ENCODE measurements around the gene MBOAT1. TPM values are rescaled to one million over a fixed set of nuclear protein-coding genes. Genes with fewer than 3 reads are reported as not detected.

Gene MBOAT1
- total RNA-seq, 1 donor from 2014 or later: 16.3 TPM

- Histone ChIP-seq H3K36me3 (ENCODE audit: control insufficient read depth, insufficient read depth, low read length) (no peaks in the 10 kb centered on the region), H3K4me3 (ENCODE audit: low read depth, low read length) (no peak overlapping the region), H3K27me3 (ENCODE audit: control insufficient read depth, insufficient read depth, low read length) (no peaks in the 10 kb centered on the region)
- no peak for FAIRE-seq
- no peak for DNase-seq (ENCODE audit: low read depth)
- TF ChIP-seq CTCF (IDR thresholded peaks at IDR 0.05; ENCODE audit: insufficient read depth, low read length, severe bottlenecking): no peak
These were observed 33.9 kb downstream of the MBOAT1 start for GRCh38 chr6:20178327-20178726.

DNA sequence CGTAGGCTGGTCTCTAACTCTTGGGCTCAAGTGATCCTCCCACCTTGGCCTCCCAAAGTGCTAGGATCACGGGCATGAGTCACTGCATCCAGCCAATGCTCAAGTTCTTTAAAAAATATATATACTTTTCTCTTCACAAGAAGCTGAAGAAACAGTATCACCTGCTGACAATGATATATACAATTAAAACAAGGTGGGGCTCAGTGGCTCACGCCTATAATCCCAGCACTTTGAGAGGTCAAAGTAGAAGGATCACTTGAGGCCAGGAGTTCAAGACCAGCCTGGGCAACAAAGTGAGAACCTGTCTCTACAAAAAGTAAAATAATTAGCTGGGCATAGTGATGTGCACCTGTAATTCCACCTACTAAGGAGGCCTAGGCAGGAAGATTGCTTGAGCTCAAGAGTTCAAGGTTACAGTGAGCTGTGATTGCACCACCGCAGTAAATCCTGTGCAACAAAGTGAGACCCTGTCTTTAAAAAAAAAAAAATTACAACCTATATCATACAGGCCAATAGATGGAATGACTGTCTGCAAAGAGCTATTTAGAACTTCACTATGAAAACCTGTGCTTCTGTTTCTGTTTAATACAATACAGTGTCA, 36.4 kb downstream of the MBOAT1 start:
- FAIRE-seq: no peak
- H3K4me3 ChIP-seq (ENCODE audit: low read depth, low read length): no peak overlapping the region
- no peak for TF ChIP-seq CTCF (IDR thresholded peaks at IDR 0.05; ENCODE audit: insufficient read depth, low read length, severe bottlenecking)
- no peaks in the 10 kb centered on the region for H3K27me3 ChIP-seq (ENCODE audit: control insufficient read depth, insufficient read depth, low read length)
- no peak for DNase-seq (ENCODE audit: low read depth)
- no peaks in the 10 kb centered on the region for H3K36me3 ChIP-seq (ENCODE audit: control insufficient read depth, insufficient read depth, low read length)

DNA sequence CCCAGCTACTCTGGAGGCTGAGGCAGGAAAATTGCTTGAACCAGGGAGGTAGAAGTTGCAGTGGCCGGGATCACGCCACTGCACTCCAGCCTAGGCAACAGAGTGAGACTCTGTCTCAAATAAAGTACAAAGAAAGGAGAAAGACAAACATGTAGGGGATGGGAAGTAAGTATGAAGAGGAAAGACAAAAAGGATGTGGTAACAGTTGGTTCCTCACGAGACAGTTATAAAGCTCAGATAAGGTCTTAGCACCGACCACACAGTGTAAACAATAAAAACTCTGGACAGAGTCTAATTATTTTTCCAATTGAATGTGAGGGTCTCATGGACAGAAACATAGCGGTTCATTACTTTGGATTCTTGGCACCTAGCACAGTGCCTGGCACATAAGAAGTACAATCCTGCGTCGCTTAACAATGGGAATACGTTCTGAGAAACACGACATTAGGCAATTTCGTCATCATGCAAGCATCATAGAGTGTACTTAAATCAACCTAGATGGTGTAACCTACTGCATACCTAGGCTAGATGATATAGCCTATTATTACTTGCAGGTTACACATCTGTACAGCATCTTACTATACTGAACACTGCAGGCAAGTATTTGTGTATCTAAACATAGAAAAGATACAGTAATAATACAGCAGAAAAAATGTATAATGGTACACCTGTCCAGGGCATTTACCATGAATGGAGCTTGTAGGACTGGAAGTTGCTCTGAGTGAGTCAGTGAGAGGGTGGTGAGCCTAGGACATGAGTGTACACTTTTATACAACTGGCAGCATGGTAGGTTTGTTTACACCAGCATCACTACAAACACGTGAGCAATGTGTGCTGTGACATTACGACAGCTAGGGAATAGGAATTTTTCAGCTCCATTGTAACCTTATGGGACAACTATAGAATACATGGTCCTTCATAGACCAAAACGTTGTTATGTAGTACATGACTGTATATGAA, 38.2 kb downstream of the MBOAT1 start:
- DNase-seq (ENCODE audit: low read depth): peak; percentile 47
- no peak for TF ChIP-seq CTCF (IDR thresholded peaks at IDR 0.05; ENCODE audit: insufficient read depth, low read length, severe bottlenecking)
- H3K4me3 ChIP-seq (ENCODE audit: low read depth, low read length): no peak overlapping the region
- no peak for FAIRE-seq
- no peaks in the 10 kb centered on the region for H3K36me3 ChIP-seq (ENCODE audit: control insufficient read depth, insufficient read depth, low read length)
- H3K27me3 ChIP-seq (ENCODE audit: control insufficient read depth, insufficient read depth, low read length): no peaks in the 10 kb centered on the region

DNA sequence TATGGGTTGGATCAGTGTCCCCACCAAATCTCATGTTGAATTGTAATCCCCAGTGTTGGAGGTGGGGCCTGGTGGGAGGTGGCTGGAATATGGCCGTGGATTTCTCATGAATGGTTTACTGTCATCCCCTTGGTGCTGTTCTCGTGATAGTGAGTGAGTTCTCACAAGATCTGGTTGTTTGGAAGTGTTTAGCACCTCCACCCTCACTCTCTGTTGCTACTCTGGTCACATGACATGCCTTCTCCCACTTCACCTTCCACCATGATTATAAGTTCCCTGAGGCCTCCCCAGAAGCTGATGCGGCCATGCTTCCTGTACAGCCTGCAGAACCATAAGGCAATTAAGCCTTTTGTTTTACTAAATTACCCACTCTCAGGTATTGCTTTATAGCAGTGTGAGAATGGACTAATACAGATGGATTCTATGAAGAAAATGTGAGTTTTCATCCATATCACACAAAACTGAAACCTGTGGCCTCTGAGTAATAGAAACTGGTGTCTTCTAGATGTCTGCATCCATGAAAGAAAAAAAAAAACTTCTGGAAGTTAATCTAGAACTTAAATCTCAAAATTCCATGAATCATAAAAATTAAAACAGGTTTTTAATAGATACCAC, 39.3 kb downstream of the MBOAT1 start:
- no peak for TF ChIP-seq CTCF (IDR thresholded peaks at IDR 0.05; ENCODE audit: insufficient read depth, low read length, severe bottlenecking)
- FAIRE-seq: no peak
- no peaks in the 10 kb centered on the region for H3K36me3 ChIP-seq (ENCODE audit: control insufficient read depth, insufficient read depth, low read length)
- DNase-seq (ENCODE audit: low read depth): no peak
- no peaks in the 10 kb centered on the region for H3K27me3 ChIP-seq (ENCODE audit: control insufficient read depth, insufficient read depth, low read length)
- no peak overlapping the region for H3K4me3 ChIP-seq (ENCODE audit: low read depth, low read length)

DNA sequence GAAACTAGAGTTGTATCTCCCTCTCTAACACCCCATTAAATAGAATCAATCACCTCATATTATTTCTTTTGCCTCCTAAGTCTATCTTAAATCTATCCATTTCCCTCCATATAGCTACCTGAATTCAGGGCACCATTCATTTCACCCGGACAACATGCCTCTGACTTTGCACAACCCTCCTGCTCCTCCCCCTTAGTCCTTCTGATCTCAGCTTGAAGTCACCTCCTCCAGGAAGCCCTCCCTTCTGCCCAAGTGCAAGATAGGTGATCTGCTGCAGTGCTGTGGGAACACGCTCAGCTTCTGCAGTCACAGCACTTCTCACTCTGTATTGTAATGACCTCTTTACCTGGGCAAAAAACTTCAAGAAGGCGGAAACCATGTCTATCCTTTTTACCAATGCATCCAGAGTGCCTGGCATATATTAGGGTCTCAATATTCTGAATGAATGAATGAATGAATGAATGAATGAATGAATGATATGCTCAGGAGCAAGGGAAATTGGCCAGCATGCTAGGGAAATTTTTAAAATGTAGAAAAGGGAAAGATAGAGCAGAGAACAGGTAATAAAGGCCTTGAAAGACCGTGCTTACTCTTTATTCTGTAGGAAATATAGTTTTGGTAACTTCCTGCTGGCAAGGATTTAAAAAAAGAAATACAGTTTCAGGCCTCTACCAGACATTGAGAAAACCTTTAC, 41.7 kb downstream of the MBOAT1 start:
- FAIRE-seq (no peak), DNase-seq (ENCODE audit: low read depth) (no peak)
- no peaks in the 10 kb centered on the region for H3K36me3 ChIP-seq (ENCODE audit: control insufficient read depth, insufficient read depth, low read length)
- no peaks in the 10 kb centered on the region for H3K27me3 ChIP-seq (ENCODE audit: control insufficient read depth, insufficient read depth, low read length)
- no peak overlapping the region for H3K4me3 ChIP-seq (ENCODE audit: low read depth, low read length)
- no peak for TF ChIP-seq CTCF (IDR thresholded peaks at IDR 0.05; ENCODE audit: insufficient read depth, low read length, severe bottlenecking)
